HL-60 (cell line): Measurements from ENCODE around the gene TSHZ2.

Experiments used
- DNase-seq, 2 experiments: peaks; one replicate each; pipeline ENCODE4 v3.0.0-alpha.2; 2010 to 2020; ENCODE audit warnings: low read depth in 1 of 2, low spot score in 1 of 2
- H3K27ac ChIP-seq: fragments of 250-450 bp; sonication (Bioruptor Pico); replicated peaks from 2 replicates; pipeline ENCODE4 v1.5.1; 2020; ENCODE audit warnings: mild to moderate bottlenecking, moderate library complexity
- H3K27me3 ChIP-seq: fragments of 250-450 bp; sonication (Bioruptor Pico); 2 replicates; pipeline ENCODE4 v1.5.1; 2021; ENCODE audit warnings: mild to moderate bottlenecking, moderate library complexity; ENCODE audit not compliant: insufficient read depth, poor library complexity, severe bottlenecking
- H3K4me3 ChIP-seq: replicated peaks from 2 replicates; pipeline ENCODE4 v1.5.1; 2011; ENCODE audit warnings: mild to moderate bottlenecking, control low read depth, low read length; ENCODE audit not compliant: insufficient read depth
- GABPA ChIP-seq: IDR thresholded peaks from 2 replicates; pipeline ENCODE4 v1.6.1; 2012; ENCODE audit warnings: low read depth
- POLR2AphosphoS5 ChIP-seq: IDR thresholded peaks from 2 replicates; pipeline ENCODE4 v1.6.1; 2012; ENCODE audit warnings: low read depth
- SPI1 ChIP-seq: IDR thresholded peaks from 2 replicates; pipeline ENCODE4 v1.6.1; 2012; ENCODE audit warnings: low read depth, mild to moderate bottlenecking, borderline replicate concordance
- TF ChIP-seq, protein P1 (sequence below): IDR thresholded peaks from one replicate; pipeline ENCODE4 v1.5.1; 2011; ENCODE audit warnings: low read length, control low read depth, inconsistent platforms; ENCODE audit not compliant: insufficient read depth
- TF ChIP-seq, protein P2 (sequence below): IDR thresholded peaks from 2 replicates; pipeline ENCODE4 v1.6.1; 2012; ENCODE audit warnings: low read depth; ENCODE audit not compliant: insufficient replicate concordance

The TSHZ2 gene

DNA sequence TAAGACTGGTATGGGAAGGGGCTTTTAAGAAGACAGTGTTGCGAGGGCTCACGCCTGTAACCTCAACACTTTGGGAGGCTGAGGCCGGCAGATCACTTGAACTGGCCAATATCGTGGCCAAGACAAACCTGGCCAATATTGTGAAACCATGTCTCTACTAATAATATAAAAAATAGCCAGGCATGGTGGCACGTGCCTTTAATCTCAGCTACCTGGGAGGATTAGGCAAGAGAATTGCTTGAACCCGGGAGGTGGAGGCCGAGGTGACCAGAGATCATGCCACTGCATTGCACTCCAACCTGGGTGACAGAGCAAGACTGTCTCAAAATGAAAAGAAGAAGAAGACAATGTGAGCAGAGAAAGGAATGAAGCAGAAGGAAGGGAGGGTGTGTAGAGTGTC, 242.2 kb downstream of the TSHZ2 start:
- H3K27me3 ChIP-seq = peaks cover 14% of the 10 kb centered on the region
- H3K4me3 ChIP-seq = no peak overlapping the region
- DNase-seq = no peak
- TF ChIP-seq, protein P1, sequence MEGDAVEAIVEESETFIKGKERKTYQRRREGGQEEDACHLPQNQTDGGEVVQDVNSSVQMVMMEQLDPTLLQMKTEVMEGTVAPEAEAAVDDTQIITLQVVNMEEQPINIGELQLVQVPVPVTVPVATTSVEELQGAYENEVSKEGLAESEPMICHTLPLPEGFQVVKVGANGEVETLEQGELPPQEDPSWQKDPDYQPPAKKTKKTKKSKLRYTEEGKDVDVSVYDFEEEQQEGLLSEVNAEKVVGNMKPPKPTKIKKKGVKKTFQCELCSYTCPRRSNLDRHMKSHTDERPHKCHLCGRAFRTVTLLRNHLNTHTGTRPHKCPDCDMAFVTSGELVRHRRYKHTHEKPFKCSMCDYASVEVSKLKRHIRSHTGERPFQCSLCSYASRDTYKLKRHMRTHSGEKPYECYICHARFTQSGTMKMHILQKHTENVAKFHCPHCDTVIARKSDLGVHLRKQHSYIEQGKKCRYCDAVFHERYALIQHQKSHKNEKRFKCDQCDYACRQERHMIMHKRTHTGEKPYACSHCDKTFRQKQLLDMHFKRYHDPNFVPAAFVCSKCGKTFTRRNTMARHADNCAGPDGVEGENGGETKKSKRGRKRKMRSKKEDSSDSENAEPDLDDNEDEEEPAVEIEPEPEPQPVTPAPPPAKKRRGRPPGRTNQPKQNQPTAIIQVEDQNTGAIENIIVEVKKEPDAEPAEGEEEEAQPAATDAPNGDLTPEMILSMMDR = no peak
- no peak for TF ChIP-seq GABPA
- TF ChIP-seq, protein P2, sequence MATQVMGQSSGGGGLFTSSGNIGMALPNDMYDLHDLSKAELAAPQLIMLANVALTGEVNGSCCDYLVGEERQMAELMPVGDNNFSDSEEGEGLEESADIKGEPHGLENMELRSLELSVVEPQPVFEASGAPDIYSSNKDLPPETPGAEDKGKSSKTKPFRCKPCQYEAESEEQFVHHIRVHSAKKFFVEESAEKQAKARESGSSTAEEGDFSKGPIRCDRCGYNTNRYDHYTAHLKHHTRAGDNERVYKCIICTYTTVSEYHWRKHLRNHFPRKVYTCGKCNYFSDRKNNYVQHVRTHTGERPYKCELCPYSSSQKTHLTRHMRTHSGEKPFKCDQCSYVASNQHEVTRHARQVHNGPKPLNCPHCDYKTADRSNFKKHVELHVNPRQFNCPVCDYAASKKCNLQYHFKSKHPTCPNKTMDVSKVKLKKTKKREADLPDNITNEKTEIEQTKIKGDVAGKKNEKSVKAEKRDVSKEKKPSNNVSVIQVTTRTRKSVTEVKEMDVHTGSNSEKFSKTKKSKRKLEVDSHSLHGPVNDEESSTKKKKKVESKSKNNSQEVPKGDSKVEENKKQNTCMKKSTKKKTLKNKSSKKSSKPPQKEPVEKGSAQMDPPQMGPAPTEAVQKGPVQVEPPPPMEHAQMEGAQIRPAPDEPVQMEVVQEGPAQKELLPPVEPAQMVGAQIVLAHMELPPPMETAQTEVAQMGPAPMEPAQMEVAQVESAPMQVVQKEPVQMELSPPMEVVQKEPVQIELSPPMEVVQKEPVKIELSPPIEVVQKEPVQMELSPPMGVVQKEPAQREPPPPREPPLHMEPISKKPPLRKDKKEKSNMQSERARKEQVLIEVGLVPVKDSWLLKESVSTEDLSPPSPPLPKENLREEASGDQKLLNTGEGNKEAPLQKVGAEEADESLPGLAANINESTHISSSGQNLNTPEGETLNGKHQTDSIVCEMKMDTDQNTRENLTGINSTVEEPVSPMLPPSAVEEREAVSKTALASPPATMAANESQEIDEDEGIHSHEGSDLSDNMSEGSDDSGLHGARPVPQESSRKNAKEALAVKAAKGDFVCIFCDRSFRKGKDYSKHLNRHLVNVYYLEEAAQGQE = no peak
- TF ChIP-seq SPI1 = no peak
- no peak for TF ChIP-seq POLR2AphosphoS5
- H3K27ac ChIP-seq = no peak overlapping the region

DNA sequence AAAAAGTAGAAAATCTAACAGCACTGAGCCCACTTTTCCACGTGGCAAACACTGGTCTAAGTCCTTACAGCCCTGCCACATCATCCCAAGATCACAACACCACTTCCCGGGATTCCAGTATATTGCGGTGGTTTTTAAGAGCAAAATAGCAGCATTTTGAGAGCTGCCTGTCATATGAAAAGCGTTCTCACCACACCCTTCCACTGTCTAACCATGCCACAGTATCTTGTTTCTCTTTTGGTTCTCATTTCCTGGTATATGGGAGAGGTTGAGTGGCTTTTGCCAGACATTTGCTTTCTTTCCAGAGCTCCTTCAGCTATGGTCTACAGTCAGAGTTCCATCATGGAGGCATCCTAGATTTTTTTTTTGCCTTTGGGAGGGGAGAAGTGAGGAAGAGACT, 243.0 kb downstream of the TSHZ2 start:
- H3K4me3 ChIP-seq = no peak overlapping the region
- no peak for DNase-seq

DNA sequence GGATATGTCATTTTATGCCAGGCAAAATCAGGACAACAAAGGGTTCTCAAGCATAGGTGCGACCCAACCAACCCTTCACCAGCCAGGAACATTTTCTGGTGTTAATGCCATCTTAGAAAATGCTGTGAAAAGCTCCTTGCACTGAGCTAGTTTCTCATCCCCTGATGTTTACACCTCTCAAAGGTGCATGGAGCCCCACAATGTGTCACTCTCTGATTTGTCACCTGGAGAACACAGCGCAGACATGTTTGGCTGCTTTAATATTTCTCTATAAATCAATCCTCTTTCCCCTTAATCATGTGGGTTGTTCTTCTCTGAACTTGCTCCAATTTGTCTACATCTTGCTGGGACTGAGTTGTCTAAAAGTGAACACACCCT, 244.3 kb downstream of the TSHZ2 start:
- DNase-seq = no peak
- Histone ChIP-seq H3K4me3 (no peak overlapping the region), H3K27me3 (peaks cover 16% of the 10 kb centered on the region), H3K27ac (no peak overlapping the region)
- no peak for TF ChIP-seq POLR2AphosphoS5
- TF ChIP-seq, protein P1 = no peak
- TF ChIP-seq SPI1 = no peak
- TF ChIP-seq, protein P2 = no peak
- TF ChIP-seq GABPA = no peak

More for the DNA sequence above, 243.0 kb downstream of the TSHZ2 start:
- TF ChIP-seq, protein P2 = no peak
- TF ChIP-seq SPI1 (no peak), POLR2AphosphoS5 (no peak), GABPA (no peak)
- TF ChIP-seq, protein P1 = no peak
- H3K27ac ChIP-seq = no peak overlapping the region
- peaks cover 14% of the 10 kb centered on the region for H3K27me3 ChIP-seq
